OCI-M1 (cell line): Measurements from ENCODE around the gene ORAI2.
"Not testable (repeated sequence)": the region's sequence is repeated elsewhere in the genome, so short reads cannot be mapped to it uniquely, and the experiment has no call there.

Source experiments
- DNase-seq: peaks from one replicate; lab custom pipeline; 2025; lab: John Stamatoyannopoulos, UW

The ORAI2 gene

GRCh38 chr7:102503141-102503540 lies 69.8 kb downstream of the ORAI2 start:
- DNase-seq: not testable (repeated sequence)

- DNase-seq: not testable (repeated sequence)
Measured at GRCh38 chr7:102505298-102506185, 72.2 kb downstream of the ORAI2 start.
